Glomerular endothelial cell (primary cell): ENCODE data around the gene DIP2C. TPM values are rescaled to one million over a fixed set of nuclear protein-coding genes. Genes with fewer than 3 reads are reported as not detected.
"Not testable (repeated sequence)": the region's sequence is repeated elsewhere in the genome, so short reads cannot be mapped to it uniquely, and the experiment has no call there.

Experiments used
- DNase-seq: peaks from one replicate; pipeline ENCODE4 v3.0.0-alpha.2; 2011; ENCODE audit warnings: low read depth, low spot score; ENCODE audit errors: extremely low read depth
- total RNA-seq: library from RNA; depleted of rRNA; stranded (reverse); fragments of >200 nt; gene quantifications from 2 replicates; pipeline ENCODE4 v1.2.3, GENCODE V29; 2015

Gene DIP2C
- total RNA-seq, 1 donor from 2014 or later, result 16.5 TPM

DNA sequence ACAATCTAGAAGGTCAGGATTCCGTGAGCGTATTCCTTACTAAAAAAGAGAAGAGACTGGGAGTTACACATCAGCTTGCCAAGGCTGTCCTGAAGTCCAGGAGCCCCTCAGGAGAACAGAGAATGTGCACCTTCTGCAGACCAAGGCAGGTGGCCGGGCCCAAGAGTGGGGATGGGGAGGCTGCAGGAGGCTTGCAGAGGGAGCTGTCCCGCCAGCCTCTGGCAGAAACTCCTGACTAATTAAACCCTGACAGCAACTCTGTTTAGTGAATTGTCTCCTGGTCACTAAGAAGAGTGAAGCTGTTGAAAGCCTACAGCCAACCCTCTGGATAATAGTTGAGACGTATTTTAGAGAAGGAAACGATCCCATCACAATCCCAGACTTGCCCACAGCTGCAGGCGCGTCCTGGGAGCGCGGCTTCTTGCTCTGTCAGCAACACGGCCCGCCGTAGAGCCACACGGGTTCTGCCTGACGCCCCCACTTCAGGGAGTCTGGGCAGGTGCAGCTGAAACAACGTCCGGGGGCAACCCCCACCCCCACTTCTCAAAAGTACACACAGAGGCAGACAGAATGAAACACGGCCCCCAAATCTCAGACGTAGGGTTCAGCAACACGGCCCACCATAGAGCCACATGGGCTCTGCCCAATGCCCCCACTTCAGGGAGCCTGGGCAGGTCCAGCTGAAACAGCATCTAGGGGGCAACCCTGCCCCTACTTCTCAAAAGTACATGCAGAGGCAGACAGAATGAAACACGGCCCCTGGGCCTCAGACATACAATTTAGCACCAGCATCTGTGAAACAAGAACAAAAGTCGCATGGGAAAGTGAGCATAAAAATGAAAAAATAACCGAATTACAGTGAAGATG lies 45.2 kb downstream of the DIP2C start:
- DNase-seq, result no peak

DNA sequence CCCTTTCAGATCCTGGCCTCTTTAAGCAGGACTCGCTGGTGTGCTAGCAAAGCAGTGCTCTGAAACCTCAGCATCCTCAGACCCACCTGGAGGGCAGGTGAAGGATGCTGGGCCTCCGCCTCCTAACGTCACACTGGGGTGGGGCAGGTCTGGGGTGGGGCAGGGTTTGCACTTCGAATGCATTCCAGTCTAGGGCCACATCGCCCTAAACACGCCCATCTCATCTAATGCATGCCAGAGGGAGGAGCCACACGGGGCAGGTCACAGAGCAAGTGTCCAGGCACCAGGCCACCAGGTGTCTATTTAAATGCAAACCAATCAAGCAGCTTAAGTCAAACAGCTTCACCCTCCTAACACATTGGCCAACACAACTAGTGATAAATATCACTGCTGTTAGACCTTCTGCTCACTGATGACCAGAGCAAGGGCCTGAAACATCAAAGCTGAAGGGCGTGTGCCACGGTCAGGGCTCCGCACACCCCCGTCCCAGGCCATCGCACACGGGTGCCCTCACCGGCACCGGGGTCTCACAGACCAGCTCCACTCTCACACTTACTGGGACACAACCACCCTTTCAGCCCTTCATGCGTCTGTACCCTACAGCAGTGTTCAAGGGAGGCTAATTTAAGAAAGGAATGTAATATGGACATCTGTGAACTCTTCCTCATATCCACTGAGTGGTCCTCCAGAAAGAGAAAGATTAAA lies 47.1 kb downstream of the DIP2C start:
- DNase-seq, result no peak

GRCh38 chr10:641149-642010 lies 48.1 kb downstream of the DIP2C start:
- no peak for DNase-seq

- DNase-seq, result no peak
Measured at GRCh38 chr10:640673-641045, 48.8 kb downstream of the DIP2C start.

- no peak for DNase-seq
Measured at GRCh38 chr10:639751-640672, 49.5 kb downstream of the DIP2C start.

DNA sequence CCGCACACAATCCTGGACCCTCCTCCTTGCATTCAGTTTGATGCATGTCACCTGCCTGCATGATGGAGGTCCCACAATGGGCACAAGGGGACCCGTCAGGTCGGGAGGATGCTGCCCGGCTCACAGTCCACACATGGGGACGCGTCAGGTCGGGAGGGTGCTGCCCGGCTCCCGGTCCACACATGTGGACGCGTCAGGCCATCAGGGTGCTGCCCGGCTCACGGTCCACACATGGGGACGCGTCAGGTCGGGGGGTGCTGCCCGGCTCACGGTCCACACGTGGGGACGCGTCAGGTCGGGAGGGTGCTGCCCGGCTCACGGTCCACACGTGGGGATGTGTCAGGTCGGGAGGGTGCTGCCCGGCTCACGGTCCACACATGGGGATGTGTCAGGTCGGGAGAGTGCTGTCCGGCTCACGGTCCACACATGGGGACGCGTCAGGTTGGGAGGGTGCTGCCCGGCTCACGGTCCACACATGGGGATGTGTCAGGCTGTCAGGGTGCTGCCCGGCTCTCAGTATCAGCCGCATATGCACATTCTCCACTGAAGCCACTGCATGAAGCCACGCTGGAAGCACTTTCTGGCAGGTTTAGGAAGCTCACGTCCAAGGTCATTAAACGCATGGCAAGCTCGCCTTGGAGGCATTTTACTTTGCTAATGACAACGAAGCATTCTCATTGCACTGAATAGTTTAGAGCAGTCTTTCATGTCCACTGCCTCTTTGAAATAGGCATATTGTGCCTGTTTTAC lies 50.3 kb downstream of the DIP2C start:
- DNase-seq, result no peak

DNA sequence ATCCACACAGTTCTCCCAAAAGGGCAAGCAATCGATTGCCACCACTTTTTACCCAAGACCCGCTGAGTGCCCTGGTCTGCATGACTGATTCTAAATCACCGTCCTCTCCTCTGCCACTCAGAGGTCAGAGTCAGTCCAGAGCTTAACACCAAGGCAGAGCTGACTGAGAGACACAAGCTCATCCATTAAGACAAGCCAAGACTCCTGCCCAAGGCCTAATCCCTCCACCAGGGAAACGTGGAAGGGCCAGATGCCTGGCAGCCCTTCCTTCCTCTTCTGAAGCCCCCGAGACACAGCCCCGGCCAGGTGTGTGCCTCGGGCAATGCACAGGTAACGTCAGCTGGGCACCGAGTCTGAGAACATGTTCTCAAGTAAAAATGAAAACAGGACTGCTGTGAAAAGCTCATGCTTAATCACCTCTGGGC lies 51.7 kb downstream of the DIP2C start:
- DNase-seq, result no peak

DNA sequence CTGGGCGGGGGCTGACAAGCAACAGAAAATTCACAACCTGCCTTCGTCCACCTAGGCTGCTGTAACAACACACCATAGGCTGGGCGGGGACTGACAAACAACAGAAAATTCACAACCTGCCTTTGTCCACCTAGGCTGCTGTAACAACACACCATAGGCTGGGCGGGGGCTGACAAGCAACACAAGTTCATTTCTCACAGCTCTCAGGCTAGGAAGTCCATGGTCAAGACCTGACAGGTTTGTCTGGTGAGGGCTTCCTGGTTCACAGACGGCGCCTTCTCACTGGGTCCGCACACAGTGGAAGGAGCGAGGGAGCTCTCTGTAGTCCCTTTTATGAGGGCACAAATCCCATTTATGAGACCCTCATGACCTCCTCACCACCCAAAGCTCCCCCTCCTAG lies 52.2 kb downstream of the DIP2C start:
- no peak for DNase-seq

DNA sequence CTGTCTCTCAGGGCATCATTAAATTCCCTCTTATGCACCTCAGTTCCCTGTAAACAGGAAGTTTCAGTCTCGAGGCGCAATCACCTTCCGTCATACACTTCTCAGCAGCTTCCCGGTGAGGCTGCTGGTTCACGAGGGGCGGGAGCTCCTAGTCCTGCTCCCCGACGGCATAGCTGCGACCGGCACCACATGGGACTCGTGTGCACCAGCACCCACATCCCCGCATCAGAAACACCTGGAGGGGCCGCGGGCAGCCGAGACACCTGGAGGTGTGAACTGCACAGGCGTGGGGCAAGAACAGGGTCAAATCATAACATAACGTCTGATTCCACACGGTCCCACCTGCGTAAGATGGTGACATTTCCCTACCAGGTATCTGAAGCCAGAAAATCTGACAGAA lies 52.7 kb downstream of the DIP2C start:
- no peak for DNase-seq

GRCh38 chr10:636016-636730 lies 53.3 kb downstream of the DIP2C start:
- DNase-seq, result no peak

DNA sequence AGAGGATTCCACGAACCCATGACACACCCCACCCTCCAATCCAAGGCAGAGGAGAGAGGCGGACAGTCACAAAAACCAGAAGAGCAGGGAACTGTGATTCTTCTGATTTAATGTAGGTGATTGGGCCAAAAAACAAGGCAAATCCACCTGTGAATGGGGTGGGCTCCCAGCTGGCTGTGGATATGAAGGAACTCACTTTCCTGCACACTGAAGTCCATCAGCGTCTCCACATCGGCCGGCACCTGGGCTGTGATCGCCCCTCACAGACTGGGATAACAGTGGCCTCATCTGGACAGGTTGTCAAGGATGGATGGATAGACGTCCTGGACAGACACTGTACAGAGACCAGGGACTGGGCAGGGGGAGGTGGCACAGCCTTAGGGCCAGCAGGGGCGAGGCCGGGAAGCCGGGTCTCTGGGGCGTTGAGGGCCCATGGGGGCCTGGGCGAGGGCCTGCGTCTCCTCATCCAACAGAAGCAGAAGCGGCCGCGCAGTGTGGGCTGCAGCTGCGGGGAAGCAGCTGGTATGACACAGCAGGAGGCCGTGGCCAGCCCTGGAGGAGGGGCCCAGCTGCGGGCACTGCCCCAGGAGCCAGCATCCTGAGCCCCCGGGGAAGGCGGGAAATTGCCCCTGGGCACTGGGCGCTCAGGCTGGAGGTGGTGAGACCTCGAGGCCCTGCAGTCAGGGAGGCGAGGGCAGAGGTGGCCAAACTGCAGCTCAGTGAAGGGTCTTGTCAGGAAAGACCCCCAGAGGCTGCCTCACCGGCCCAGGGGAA lies 54.2 kb downstream of the DIP2C start:
- DNase-seq, result no peak

DNA sequence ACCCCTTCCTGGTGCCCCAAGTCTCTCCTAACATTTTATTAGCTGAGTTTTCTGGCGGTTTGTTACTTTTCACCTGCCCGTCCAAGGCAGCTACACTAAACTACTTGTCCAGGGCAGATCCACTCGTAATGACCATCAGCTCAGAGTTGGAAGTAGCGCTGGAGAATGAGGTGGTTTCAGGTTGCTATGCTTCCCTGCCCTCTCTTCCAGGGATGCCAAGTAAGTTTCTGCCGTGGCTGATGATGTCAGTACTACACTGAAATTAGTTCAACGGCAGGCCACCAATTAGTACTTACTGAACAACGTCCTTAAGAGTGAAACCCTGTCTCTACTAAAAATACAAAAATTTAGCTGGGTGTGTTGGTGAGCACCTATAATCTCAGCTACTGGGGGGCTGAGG lies 55.2 kb downstream of the DIP2C start:
- no peak for DNase-seq

- no peak for DNase-seq
Measured at GRCh38 chr10:633279-634245, 55.9 kb downstream of the DIP2C start.

- DNase-seq, result not testable (repeated sequence)
Measured at GRCh38 chr10:632807-633177, 56.7 kb downstream of the DIP2C start.

- DNase-seq, result not testable (repeated sequence)
Measured at GRCh38 chr10:632155-632806, 57.2 kb downstream of the DIP2C start.

DNA sequence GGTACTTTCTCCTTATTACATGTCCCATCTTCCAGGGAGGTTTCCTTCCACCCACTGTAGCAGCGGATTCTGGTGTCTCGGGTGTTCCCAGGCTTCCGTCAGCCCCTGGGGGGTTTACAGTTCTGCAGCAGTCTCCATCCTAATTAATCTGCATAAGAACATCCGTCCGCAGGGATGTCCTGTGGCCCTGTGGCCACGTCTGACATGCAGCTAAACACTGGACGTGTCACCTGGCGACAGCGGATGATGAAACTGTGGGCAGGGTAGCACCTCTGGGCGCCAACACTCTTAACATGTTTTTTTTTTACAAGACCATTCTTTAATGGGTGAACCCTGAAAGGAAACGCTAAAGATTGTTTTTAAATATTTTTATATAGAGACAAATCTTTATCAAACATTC lies 58.2 kb downstream of the DIP2C start:
- DNase-seq, result no peak
